Hippocampal formation (tissue), 2 donors: Measurements from ENCODE around the gene P2RX7.

Source experiments
- DNase-seq, 2 donors: peaks; one replicate each; lab custom pipeline; 2025; lab: John Stamatoyannopoulos, UW

The P2RX7 gene

GRCh38 chr12:121132601-121133481 lies at the start of gene P2RX7:
Gene P2RX7 (plus strand): TSS chr12:121132876. CDS start chr12:121132971, 95 bp downstream.
- peak; percentile 95 to 98 for DNase-seq

- DNase-seq: no peak
These were observed 48.4 kb upstream of the P2RX7 start for GRCh38 chr12:121084229-121084628.

GRCh38 chr12:121085069-121085468 lies 47.6 kb upstream of the P2RX7 start:
- no peak for DNase-seq

- DNase-seq: no peak
These were observed 46.9 kb upstream of the P2RX7 start for GRCh38 chr12:121085506-121086353.

- DNase-seq: no peak
These were observed 45.8 kb upstream of the P2RX7 start for GRCh38 chr12:121086781-121087295.

GRCh38 chr12:121087467-121088194 lies 45.0 kb upstream of the P2RX7 start:
- no peak for DNase-seq

GRCh38 chr12:121088195-121088585 lies 44.5 kb upstream of the P2RX7 start:
- DNase-seq: no peak

- no peak for DNase-seq
These were observed 43.5 kb upstream of the P2RX7 start for GRCh38 chr12:121089031-121089812.

- DNase-seq: no peak
These were observed 42.8 kb upstream of the P2RX7 start for GRCh38 chr12:121089813-121090430.

- no peak for DNase-seq
These were observed 41.8 kb upstream of the P2RX7 start for GRCh38 chr12:121090586-121091514.

GRCh38 chr12:121092034-121092433 lies 40.6 kb upstream of the P2RX7 start:
- DNase-seq: no peak

- DNase-seq: no peak
These were observed 39.2 kb upstream of the P2RX7 start for GRCh38 chr12:121093487-121093891.

GRCh38 chr12:121095544-121096198 lies 37.0 kb upstream of the P2RX7 start:
- DNase-seq: peak; percentile 38 to 48

GRCh38 chr12:121096199-121096798 lies 36.4 kb upstream of the P2RX7 start:
- DNase-seq: no peak

GRCh38 chr12:121099779-121100178 lies 32.9 kb upstream of the P2RX7 start:
- DNase-seq: no peak

- DNase-seq: no peak
These were observed 30.4 kb upstream of the P2RX7 start for GRCh38 chr12:121102307-121102706.

- no peak for DNase-seq
These were observed 25.0 kb upstream of the P2RX7 start for GRCh38 chr12:121107681-121108080.

- DNase-seq: no peak
These were observed 24.2 kb upstream of the P2RX7 start for GRCh38 chr12:121108492-121108891.
